Renal cortical epithelial cell (primary cell): Measurements from ENCODE around the gene GNAT2. TPM values are rescaled to one million over a fixed set of nuclear protein-coding genes. Genes with fewer than 3 reads are reported as not detected.

ENCODE experiments used
- DNase-seq: peaks from one replicate; pipeline ENCODE4 v3.0.0-alpha.2; 2011; ENCODE audit warnings: low read depth
- total RNA-seq: library from RNA; depleted of rRNA; stranded (reverse); fragments of >200 nt; gene quantifications from 2 replicates; pipeline ENCODE4 v1.2.3, GENCODE V29; 2014

Gene GNAT2
- total RNA-seq, 1 donor from 2014 or later, result 0.10 TPM

GRCh38 chr1:109557520-109557919 is 61.9 kb downstream of the GNAT2 start:
- no peak for DNase-seq

- DNase-seq, result no peak
Observed at GRCh38 chr1:109556563-109556962, 62.9 kb downstream of the GNAT2 start.

Other genes starting within 250 kb of the GNAT2 start
- 53.0 and 96.6 TPM in 2 replicates for gene SORT1, start 221.7 kb downstream of the GNAT2 start, total RNA-seq
- gene PSMA5, start 193.2 kb downstream of the GNAT2 start, total RNA-seq, result 60.9 and 93.9 TPM in 2 replicates
- 0.45 TPM in 1 of 2 replicates, not detected in the other for gene SYPL2, start 153.1 kb downstream of the GNAT2 start, total RNA-seq
- 1.5 and 1.6 TPM in 2 replicates for gene ATXN7L2, start 135.7 kb downstream of the GNAT2 start, total RNA-seq
- 8.0 and 14.8 TPM in 2 replicates for gene CYB561D1, start 125.5 kb downstream of the GNAT2 start, total RNA-seq
- gene AMIGO1, start 109.9 kb downstream of the GNAT2 start, total RNA-seq, result 1.2 and 4.1 TPM in 2 replicates
- 0.15 TPM in 1 of 2 replicates, not detected in the other for gene GPR61, start 79.7 kb downstream of the GNAT2 start, total RNA-seq
- gene GNAI3, start 71.0 kb downstream of the GNAT2 start, total RNA-seq, result 25.0 and 25.9 TPM in 2 replicates
- 62.7 and 71.7 TPM in 2 replicates for gene AMPD2, start 221 bp upstream of the GNAT2 start, total RNA-seq
- gene GSTM4, start 36.5 kb upstream of the GNAT2 start, total RNA-seq, result 12.2 and 17.8 TPM in 2 replicates
- gene GSTM2, start 48.4 kb upstream of the GNAT2 start, total RNA-seq, result 1.4 and 14.7 TPM in 2 replicates
- 8.0 and 15.1 TPM in 2 replicates for gene GSTM1, start 68.2 kb upstream of the GNAT2 start, total RNA-seq
- not detected in 2 replicates for gene GSTM5, start 92.6 kb upstream of the GNAT2 start, total RNA-seq
- 75.2 and 85.6 TPM in 2 replicates for gene GSTM3, start 121.4 kb upstream of the GNAT2 start, total RNA-seq
- gene EPS8L3, start 144.3 kb upstream of the GNAT2 start, total RNA-seq, result not detected in 2 replicates